HCT116 (cell line): ENCODE results near the gene BORCS8. TPM values are rescaled to one million over a fixed set of nuclear protein-coding genes. Genes with fewer than 3 reads are reported as not detected.
"Not testable (repeated sequence)": the region's sequence is repeated elsewhere in the genome, so short reads cannot be mapped to it uniquely, and the experiment has no call there.

ENCODE experiments used
- ATAC-seq: fragments of 200-7000 bp; cut with Tn5 transposase; 2 replicates; pipeline ENCODE4 v1.9.1; 2020; ENCODE audit warnings: mild to moderate bottlenecking, moderate library complexity
- BruUV-seq: library from RNA; stranded (reverse); fragments of 400-500 nt; replicated peaks from 2 replicates; lab custom pipeline; 2021; lab: Mats Ljungman, UMichigan
- CTCF ChIA-PET: fragments of 300-600 bp; sonication (Branson Sonifier 250); formaldehyde crosslinking; loops from one replicate; lab custom pipeline; 2021; ENCODE audit warnings: antibody characterized with exemption; lab: Charles Lee
- POLR2A ChIA-PET: fragments of 300-600, 350-600 bp; sonication (Branson Sonifier 250); formaldehyde crosslinking; loops from one replicate; lab custom pipeline; 2021; ENCODE audit warnings: antibody characterized with exemption; lab: Charles Lee
- RAD21 ChIA-PET, 2 experiments: fragments of 300-600 bp; sonication (Branson Sonifier 250); formaldehyde crosslinking; loops; one replicate each; lab custom pipeline; 2023; ENCODE audit warnings: low total read pairs in 2 of 2; ENCODE audit not compliant: uncharacterized antibody in 2 of 2, unreplicated experiment in 2 of 2, low non-redundant PET in 1 of 2; lab: Charles Lee
- DNase-seq: peaks from one replicate; pipeline ENCODE4 v3.0.0-alpha.2; 2010; ENCODE audit warnings: low read depth, low spot score
- H2AFZ ChIP-seq: fragments of 200-600 bp; shearing (Covaris generic), sonication (generic); 2 replicates; pipeline ENCODE4 v1.6.1; 2017; ENCODE audit warnings: low read depth, mixed run types, mixed read lengths, antibody characterized with exemption, low read length; ENCODE audit not compliant: poor library complexity, severe bottlenecking
- H3K27ac ChIP-seq: 2 replicates; pipeline ENCODE4 v1.5.1; 2012; ENCODE audit warnings: low read depth, low read length
- H3K27me3 ChIP-seq: fragments of 200-600 bp; sonication (generic); 2 replicates; pipeline ENCODE4 v1.6.1; 2016; ENCODE audit warnings: mixed run types, low read length, mixed read lengths; ENCODE audit not compliant: insufficient read depth
- H3K36me3 ChIP-seq, 2 experiments: fragments of 200-500 bp in 1 of 2; fragments of 200-600 bp in 1 of 2; sonication (Bioruptor generic) in 1 of 2; sonication (generic) in 1 of 2; 2 replicates each; pipeline versions ENCODE4 v1.5.1 to v1.6.1; 2014 to 2016; ENCODE audit warnings: low read length in 2 of 2, inconsistent platforms in 1 of 2, mixed read lengths in 1 of 2, mixed run types in 1 of 2; ENCODE audit not compliant: insufficient read depth in 2 of 2, control insufficient read depth in 1 of 2
- H3K4me1 ChIP-seq, 2 experiments: fragments of 200-600 bp in 1 of 2; sonication (generic) in 1 of 2; 2 replicates each; pipeline versions ENCODE4 v1.5.1 to v1.6.1; 2012 to 2017; ENCODE audit warnings: low read length in 2 of 2, inconsistent platforms in 1 of 2, mild to moderate bottlenecking in 1 of 2, mixed read lengths in 1 of 2, mixed run types in 1 of 2, moderate library complexity in 1 of 2; ENCODE audit not compliant: insufficient read depth in 2 of 2, control insufficient read depth in 1 of 2
- H3K4me2 ChIP-seq: fragments of 200-600 bp; sonication (generic); 2 replicates; pipeline ENCODE4 v1.6.1; 2017; ENCODE audit warnings: mixed run types, low read length, mixed read lengths
- H3K4me3 ChIP-seq, 2 experiments: fragments of 200-600 bp in 1 of 2; sonication (generic) in 1 of 2; replicated peaks in 1 of 2; 2 replicates each; pipeline ENCODE4 v1.5.1; 2011 to 2016; ENCODE audit warnings: low read length in 2 of 2, control low read depth in 1 of 2, low read depth in 1 of 2, mild to moderate bottlenecking in 1 of 2, mixed read lengths in 1 of 2, mixed run types in 1 of 2
- H3K79me2 ChIP-seq: fragments of 200-600 bp; sonication (generic); 2 replicates; pipeline ENCODE4 v1.6.1; 2017; ENCODE audit warnings: mild to moderate bottlenecking, mixed run types, low read length, moderate library complexity, mixed read lengths; ENCODE audit not compliant: insufficient read depth
- H3K9ac ChIP-seq: fragments of 200-600 bp; sonication (generic); 2 replicates; pipeline ENCODE4 v1.6.1; 2016; ENCODE audit warnings: low read length, mixed read lengths
- H3K9me2 ChIP-seq: fragments of 200-600 bp; sonication (generic), shearing (Covaris generic); 2 replicates; pipeline ENCODE4 v1.6.1; 2017; ENCODE audit warnings: mixed run types, mild to moderate bottlenecking, moderate library complexity; ENCODE audit not compliant: insufficient read depth
- H3K9me3 ChIP-seq, 2 experiments: fragments of 200-500 bp in 1 of 2; fragments of 200-600 bp in 1 of 2; sonication (Bioruptor generic) in 1 of 2; sonication (generic) in 1 of 2; 2 replicates each; pipeline ENCODE4 v1.6.1; 2014 to 2017; ENCODE audit warnings: low read length in 2 of 2, mixed read lengths in 2 of 2, inconsistent platforms in 1 of 2, low read depth in 1 of 2, mild to moderate bottlenecking in 1 of 2, mixed run types in 1 of 2, moderate library complexity in 1 of 2; ENCODE audit not compliant: control insufficient read depth in 1 of 2, insufficient read depth in 1 of 2
- H4K20me1 ChIP-seq: fragments of 200-600 bp; sonication (generic), shearing (Covaris generic); 2 replicates; pipeline ENCODE4 v1.6.1; 2017; ENCODE audit warnings: mixed run types, mild to moderate bottlenecking, moderate library complexity; ENCODE audit not compliant: insufficient read depth
- POLR2A ChIP-seq: IDR thresholded peaks from 2 replicates; pipeline ENCODE4 v1.7.0; 2011; ENCODE audit warnings: borderline replicate concordance; ENCODE audit not compliant: insufficient read depth, insufficient read length; ENCODE audit errors: extremely low read depth
- REST ChIP-seq: IDR thresholded peaks from 2 replicates; pipeline ENCODE4 v1.6.1; 2012; ENCODE audit warnings: low read depth
- SIN3A ChIP-seq: IDR thresholded peaks from 2 replicates; pipeline ENCODE4 v1.6.1; 2012; ENCODE audit warnings: low read depth
- TCF7L2 ChIP-seq: IDR thresholded peaks from 2 replicates; pipeline ENCODE4 v1.7.0; 2011; ENCODE audit warnings: borderline replicate concordance, inconsistent platforms; ENCODE audit not compliant: insufficient read depth, insufficient read length; ENCODE audit errors: extremely low read depth
- YY1 ChIP-seq: IDR thresholded peaks from 2 replicates; pipeline ENCODE4 v1.6.1; 2011; ENCODE audit warnings: low read length, low read depth, moderate library complexity, mild to moderate bottlenecking; ENCODE audit not compliant: insufficient replicate concordance; ENCODE audit errors: extremely low read depth
- ZFX ChIP-seq: fragments of 450-650 bp; IDR thresholded peaks from 2 replicates; pipeline ENCODE4 v1.6.1; 2017
- ZNF274 ChIP-seq: fragments of 200-500 bp; sonication (Bioruptor generic); IDR thresholded peaks from 2 replicates; pipeline ENCODE4 v1.6.1; 2014; ENCODE audit warnings: mild to moderate bottlenecking, low read depth, low read length, inconsistent platforms
- intact Hi-C: fragments of 100-400 bp; cut with micrococcal nuclease; formaldehyde crosslinking; loops from 2 replicates; pipeline ENCODE4 v1.10.0; 2022
- total RNA-seq: library from RNA; stranded (reverse); gene quantifications from one replicate; pipeline ENCODE4 v1.2.1, GENCODE V29; 2021; ENCODE audit not compliant: unreplicated experiment
- TF ChIP-seq, protein P1 (sequence below): IDR thresholded peaks from 2 replicates; pipeline ENCODE4 v1.6.1; 2012

BORCS8 gene
- total RNA-seq, 1 experiment from 2014 or later, result 17.1 TPM

- ATAC-seq (peak; percentile 31; the same call in 1 of the 2 replicates), DNase-seq (no peak)
- no peaks in the 10 kb centered on the region for H3K27me3 ChIP-seq
- H3K4me3 ChIP-seq, result no peak overlapping the region
- RAD21 ChIA-PET, result no interaction called here
- no peak overlapping the region for H3K9ac ChIP-seq
- no TSS peak for BruUV-seq
- POLR2A ChIA-PET, result no interaction called here
- H3K4me2 ChIP-seq, result no peak overlapping the region
- no peaks in the 10 kb centered on the region for H3K9me2 ChIP-seq
- no peaks in the 10 kb centered on the region for H4K20me1 ChIP-seq
- no peaks in the 10 kb centered on the region; a peak in 1 of 4 replicates for H3K36me3 ChIP-seq
- no peak overlapping the region for H2AFZ ChIP-seq
- H3K27ac ChIP-seq, result no peak overlapping the region
- no peaks in the 10 kb centered on the region for H3K79me2 ChIP-seq
- TF ChIP-seq REST (no peak), YY1 (no peak), ZFX (no peak), SIN3A (no peak), ZNF274 (no peak), TCF7L2 (no peak), POLR2A (no peak)
- TF ChIP-seq, protein P1, sequence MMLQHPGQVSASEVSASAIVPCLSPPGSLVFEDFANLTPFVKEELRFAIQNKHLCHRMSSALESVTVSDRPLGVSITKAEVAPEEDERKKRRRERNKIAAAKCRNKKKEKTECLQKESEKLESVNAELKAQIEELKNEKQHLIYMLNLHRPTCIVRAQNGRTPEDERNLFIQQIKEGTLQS, result no peak
- H3K9me3 ChIP-seq, result no peaks in the 10 kb centered on the region
- intact Hi-C loops, result no loop called here
- CTCF ChIA-PET, result no interaction called here
- H3K4me1 ChIP-seq, result peaks cover 4 to 6% of the 10 kb centered on the region in 2 experiments; a peak in 3 of 4 replicates
These were observed 15.0 kb downstream of the BORCS8 start for GRCh38 chr19:19176950-19177349.

GRCh38 chr19:19173243-19173642 lies 18.7 kb downstream of the BORCS8 start:
- ATAC-seq, H3K27ac ChIP-seq, H3K27me3 ChIP-seq, H3K9ac ChIP-seq, H3K4me1 ChIP-seq, H3K36me3 ChIP-seq, POLR2A ChIA-PET, H3K4me3 ChIP-seq, intact Hi-C loops, BruUV-seq, RAD21 ChIA-PET, DNase-seq, H3K4me2 ChIP-seq, H2AFZ ChIP-seq, H3K79me2 ChIP-seq, H3K9me3 ChIP-seq, H3K9me2 ChIP-seq, H4K20me1 ChIP-seq: not testable (repeated sequence)
- CTCF ChIA-PET, result interaction anchor here (1.0 kb wide), 1 partner anchor 169 kb away, joined by 3 read pairs; no protein-coding TSS in a partner anchor
